Germinal center (tissue), 1 donor: ENCODE results near the gene LRRC49.
"Not testable (repeated sequence)": the region's sequence is repeated elsewhere in the genome, so short reads cannot be mapped to it uniquely, and the experiment has no call there.

Experiments
- DNase-seq: peaks from one replicate; pipeline ENCODE4 v3.0.0; 2012; ENCODE audit warnings: mixed read lengths, low spot score

LRRC49 gene

GRCh38 chr15:70892002-70892911, at the start of gene LRRC49, which contains the start of gene THAP10:
Gene LRRC49 (plus strand): TSS chr15:70892826. CDS start chr15:70892895, 69 bp downstream.
Gene THAP10 (minus strand): TSS chr15:70892433. CDS start chr15:70892272, 161 bp downstream.
- DNase-seq, result peak; percentile 30

GRCh38 chr15:70845602-70846360, 46.8 kb upstream of the LRRC49 start:
- no peak for DNase-seq

GRCh38 chr15:70851889-70852288, 40.7 kb upstream of the LRRC49 start:
- no peak for DNase-seq

GRCh38 chr15:70852501-70853317, 39.9 kb upstream of the LRRC49 start:
- no peak for DNase-seq

- no peak for DNase-seq
Observed at GRCh38 chr15:70853318-70853972, 39.2 kb upstream of the LRRC49 start.

- DNase-seq, result peak; percentile 8
Observed at GRCh38 chr15:70853973-70854665, 38.5 kb upstream of the LRRC49 start, which contains the start of gene LARP6. Gene LARP6 (minus strand): TSS chr15:70854157. CDS start chr15:70854088, 69 bp downstream.

GRCh38 chr15:70854666-70854976, 38.0 kb upstream of the LRRC49 start:
- no peak for DNase-seq

GRCh38 chr15:70855764-70856163, 36.9 kb upstream of the LRRC49 start:
- DNase-seq, result peak; percentile 7

- no peak for DNase-seq
Observed at GRCh38 chr15:70856177-70856883, 36.3 kb upstream of the LRRC49 start.

GRCh38 chr15:70856884-70857561, 35.6 kb upstream of the LRRC49 start:
- no peak for DNase-seq

GRCh38 chr15:70857562-70858285, 34.9 kb upstream of the LRRC49 start:
- no peak for DNase-seq

- not testable (repeated sequence) for DNase-seq
Observed at GRCh38 chr15:70858614-70859321, 33.9 kb upstream of the LRRC49 start.

GRCh38 chr15:70859322-70859908, 33.2 kb upstream of the LRRC49 start:
- DNase-seq, result no peak

GRCh38 chr15:70859998-70860397, 32.6 kb upstream of the LRRC49 start:
- no peak for DNase-seq

GRCh38 chr15:70863450-70864218, 29.0 kb upstream of the LRRC49 start:
- no peak for DNase-seq

GRCh38 chr15:70866982-70867641, 25.5 kb upstream of the LRRC49 start:
- DNase-seq, result no peak
